ENCODE measurements around the gene SNX27.
"Not testable (repeated sequence)": the region's sequence is repeated elsewhere in the genome, so short reads cannot be mapped to it uniquely, and the experiment has no call there.

Gene SNX27
- 51.9 to 187 (median 116) reads per million in 17 experiments for total RNA-seq

GRCh38 chr1:151611832-151612500, at the start of gene SNX27:
Gene SNX27 (plus strand): TSS chr1:151612050. CDS start chr1:151612202, 152 bp downstream.
- DNase-seq: peak; percentile 88 to 94 (median 92)

DNA sequence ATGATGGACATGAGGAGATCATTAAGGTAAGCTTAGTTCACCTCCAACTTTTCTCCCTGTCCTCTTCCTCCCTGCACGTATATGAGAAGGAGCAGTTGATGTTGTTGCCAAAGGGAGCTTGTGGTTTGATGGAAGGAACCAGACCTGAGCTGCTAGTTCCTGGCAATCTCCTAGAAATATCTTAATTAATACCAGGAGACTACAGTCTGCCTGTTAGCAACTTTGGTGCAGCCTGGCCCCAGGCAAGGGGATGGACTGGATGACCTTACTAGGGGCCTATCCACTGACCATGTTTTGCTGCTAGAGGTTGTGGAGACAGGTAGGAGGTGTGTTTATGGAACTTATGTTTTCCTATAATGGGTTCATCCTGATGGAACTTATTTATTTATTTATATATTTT, 49.2 kb upstream of the SNX27 start:
- DNase-seq: no peak

DNA sequence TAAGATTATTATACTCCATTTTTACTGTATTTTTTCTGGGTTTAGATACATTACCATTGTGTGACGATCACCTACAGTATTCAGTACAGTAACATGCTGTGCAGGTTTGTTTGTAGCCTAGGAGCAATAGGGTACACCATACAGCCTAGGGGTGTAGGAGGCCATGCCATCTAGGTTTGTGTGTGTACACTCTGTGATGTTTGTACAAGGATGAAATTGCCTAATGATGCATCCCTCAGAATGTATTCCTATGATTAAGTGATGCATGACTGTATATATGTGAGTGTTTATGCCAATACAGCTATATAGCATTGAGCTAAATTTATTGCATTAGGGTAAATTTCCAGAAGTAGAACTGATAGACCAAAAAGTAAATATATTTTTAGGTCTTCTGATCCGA, 48.5 kb upstream of the SNX27 start:
- no peak for DNase-seq

DNA sequence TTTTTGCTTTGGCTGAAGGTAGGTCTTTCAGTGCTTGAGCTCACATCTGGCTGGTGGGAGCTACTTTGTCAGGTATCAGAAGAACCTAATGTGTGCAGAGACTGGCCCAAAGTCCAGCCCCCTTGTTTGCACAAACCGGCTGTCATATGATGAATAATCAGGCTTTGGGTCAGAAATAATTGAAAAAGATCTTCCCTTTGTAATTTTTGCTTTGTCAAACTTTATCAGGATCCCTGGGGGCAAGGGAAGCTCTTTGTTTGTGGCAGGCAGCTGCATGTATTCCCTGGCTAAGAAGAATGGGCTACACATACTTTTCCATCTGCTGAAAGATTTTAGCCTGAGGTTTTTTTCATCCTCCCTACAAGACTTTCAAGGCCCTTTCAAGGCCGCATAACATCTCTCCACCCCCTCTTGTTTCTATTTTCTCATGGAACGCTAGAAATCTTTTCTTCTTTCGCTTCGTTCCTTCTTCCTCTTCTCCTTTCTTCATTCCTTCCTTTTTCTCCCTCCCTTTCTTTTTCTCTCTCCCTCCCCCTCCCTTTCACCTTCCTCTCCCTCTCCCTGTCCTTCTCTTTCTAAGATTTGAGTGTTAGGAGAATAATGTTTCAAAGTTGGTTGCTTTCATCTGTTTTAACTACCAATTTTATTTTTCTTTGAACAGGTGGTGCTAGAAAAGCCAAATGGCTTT, 46.2 kb upstream of the SNX27 start:
- DNase-seq: no peak

DNA sequence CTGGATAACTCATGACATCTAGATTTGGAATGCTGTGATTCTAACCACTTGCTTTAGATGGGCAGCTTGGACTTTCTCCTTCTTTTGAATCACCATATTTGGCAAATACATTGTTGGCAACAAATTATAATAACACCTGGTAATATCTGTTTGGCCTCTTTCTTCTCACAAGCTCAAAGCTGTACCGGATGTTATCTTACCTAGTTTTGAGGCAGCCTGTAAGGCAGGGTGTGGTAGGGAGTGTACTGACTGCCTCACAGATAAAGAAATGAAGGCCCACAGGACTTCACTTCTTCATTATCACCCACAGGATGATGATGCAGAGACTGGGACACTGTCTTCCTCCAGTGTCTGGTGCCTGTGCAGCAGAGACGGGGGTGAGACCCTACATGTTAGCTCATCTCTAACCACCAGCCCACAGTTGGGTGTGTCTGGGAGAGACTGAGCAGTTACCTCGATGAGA, 43.2 kb upstream of the SNX27 start:
- DNase-seq: no peak

GRCh38 chr1:151570819-151571218, 41.0 kb upstream of the SNX27 start:
- no peak for DNase-seq

- DNase-seq: peak; percentile 8 to 43 (median 38)
Observed at GRCh38 chr1:151574575-151575529, 37.0 kb upstream of the SNX27 start.

DNA sequence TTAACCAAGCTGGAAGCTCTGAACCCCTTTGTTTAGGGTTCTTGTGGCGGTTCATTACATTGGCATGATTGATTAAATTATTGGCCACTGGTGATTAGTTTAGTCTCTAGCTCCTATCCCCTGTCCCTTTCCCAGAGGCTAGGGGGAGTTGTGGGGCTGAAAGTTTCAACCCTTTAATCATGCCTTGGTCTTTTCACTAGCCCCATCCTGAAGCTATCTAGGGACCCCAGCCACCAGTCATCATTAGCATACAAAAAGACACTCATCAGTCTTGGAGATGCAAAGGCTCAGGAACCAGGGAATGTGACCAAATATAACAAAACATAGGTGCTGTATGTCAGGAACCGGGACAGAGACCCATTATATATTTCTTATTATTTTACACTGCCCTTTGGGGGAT, 34.7 kb upstream of the SNX27 start:
- no peak for DNase-seq

- no peak for DNase-seq
Observed at GRCh38 chr1:151578941-151579340, 32.9 kb upstream of the SNX27 start.

GRCh38 chr1:151579436-151580225, 32.2 kb upstream of the SNX27 start:
- peak in 2 of 4 experiments; percentile 5 to 11 for DNase-seq

DNA sequence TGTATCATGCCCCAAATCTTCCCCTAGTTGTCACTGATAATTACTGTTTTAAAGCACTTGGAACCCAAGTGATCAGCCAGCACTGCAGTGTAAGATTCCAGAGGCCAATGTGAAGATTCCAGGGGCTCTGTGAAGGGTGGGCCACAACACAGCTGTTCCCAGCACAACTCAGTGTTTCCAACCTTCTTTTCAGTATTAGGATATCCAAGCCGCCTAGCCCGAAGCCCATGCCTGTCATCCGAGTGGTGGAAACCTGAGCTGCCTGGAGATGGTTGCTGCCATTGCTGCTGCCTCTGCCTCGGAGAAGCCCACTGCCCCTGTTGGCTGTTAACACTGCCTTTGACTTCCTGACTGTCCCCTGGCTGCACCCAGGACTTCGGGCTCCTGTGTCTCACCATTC, 30.4 kb upstream of the SNX27 start:
- DNase-seq: no peak

- no peak for DNase-seq
Observed at GRCh38 chr1:151581921-151582320, 29.9 kb upstream of the SNX27 start.

- DNase-seq: no peak
Observed at GRCh38 chr1:151583796-151584195, 28.1 kb upstream of the SNX27 start.

DNA sequence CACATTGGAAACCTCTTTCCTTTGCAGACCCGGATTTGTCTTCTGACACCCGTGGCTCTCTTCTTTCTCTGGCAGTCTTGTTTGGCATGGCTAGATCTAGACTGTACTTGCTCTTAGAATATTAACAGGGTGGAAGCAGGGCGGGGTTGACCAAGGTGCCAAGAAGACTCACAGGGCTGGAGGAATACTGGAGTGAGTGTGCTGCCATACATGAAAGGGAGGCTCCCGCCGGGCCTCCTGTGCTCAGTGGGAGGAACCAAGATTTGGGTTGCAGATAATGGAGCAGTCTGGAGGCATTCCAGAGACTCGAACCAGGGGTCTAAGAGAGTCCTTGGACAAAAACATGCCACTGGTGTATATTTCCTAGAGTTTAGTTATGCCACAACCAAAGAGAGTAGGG, 27.6 kb upstream of the SNX27 start:
- no peak for DNase-seq

- no peak for DNase-seq
Observed at GRCh38 chr1:151584780-151585179, 27.1 kb upstream of the SNX27 start.

GRCh38 chr1:151585622-151586021, 26.2 kb upstream of the SNX27 start:
- peak in 1 of 4 experiments; percentile 12 for DNase-seq

GRCh38 chr1:151590961-151591360, 20.9 kb upstream of the SNX27 start:
- DNase-seq: no peak

DNA sequence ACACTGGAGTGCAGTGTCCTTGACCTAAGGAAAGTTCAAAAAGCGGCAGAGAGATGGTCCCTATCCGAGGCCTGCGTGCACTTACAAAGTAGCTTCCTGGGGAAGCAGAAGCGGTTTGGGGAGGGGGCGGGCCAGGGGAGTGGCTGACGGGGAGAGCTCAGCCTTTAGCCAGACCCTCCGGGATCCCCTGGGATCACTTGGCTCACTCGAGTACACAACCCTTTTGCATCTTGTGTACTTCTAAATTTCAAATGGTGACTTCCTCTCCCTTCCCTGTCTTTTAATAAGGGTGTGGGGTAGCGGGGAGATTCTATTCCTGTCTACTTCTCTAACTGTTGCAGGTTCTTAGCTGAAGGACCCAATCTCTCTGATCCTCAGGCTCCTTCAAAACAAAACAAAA, 18.1 kb upstream of the SNX27 start:
- peak in 3 of 4 experiments; percentile 10 to 14 (median 11) for DNase-seq

GRCh38 chr1:151594143-151594625, 17.7 kb upstream of the SNX27 start:
- peak; percentile 43 to 74 (median 53) for DNase-seq

- DNase-seq: no peak
Observed at GRCh38 chr1:151596166-151596953, 15.5 kb upstream of the SNX27 start.

GRCh38 chr1:151602550-151602949, 9.3 kb upstream of the SNX27 start:
- not testable (repeated sequence) for DNase-seq
